Measurements from ENCODE around the gene GLIS1.
"Not testable (repeated sequence)": the region's sequence is repeated elsewhere in the genome, so short reads cannot be mapped to it uniquely, and the experiment has no call there.

GLIS1 gene

GRCh38 chr1:53647915-53648314 lies 91.0 kb downstream of the GLIS1 start:
- DNase-seq = not testable (repeated sequence)

- no peak for DNase-seq
Measured at GRCh38 chr1:53646732-53647131, 92.2 kb downstream of the GLIS1 start.

GRCh38 chr1:53645690-53646078 lies 93.3 kb downstream of the GLIS1 start:
- no peak for DNase-seq

- no peak for DNase-seq
Measured at GRCh38 chr1:53644909-53645689, 93.9 kb downstream of the GLIS1 start.

- no peak for DNase-seq
Measured at GRCh38 chr1:53644496-53644895, 94.5 kb downstream of the GLIS1 start.

- DNase-seq = no peak
Measured at GRCh38 chr1:53643881-53644390, 95.0 kb downstream of the GLIS1 start.

- no peak for DNase-seq
Measured at GRCh38 chr1:53643041-53643880, 95.7 kb downstream of the GLIS1 start.

- DNase-seq = no peak
Measured at GRCh38 chr1:53642607-53643006, 96.4 kb downstream of the GLIS1 start.

GRCh38 chr1:53642215-53642555 lies 96.8 kb downstream of the GLIS1 start:
- no peak for DNase-seq

- DNase-seq = no peak
Measured at GRCh38 chr1:53641481-53642214, 97.3 kb downstream of the GLIS1 start.

GRCh38 chr1:53640701-53641075 lies 98.3 kb downstream of the GLIS1 start:
- no peak for DNase-seq

GRCh38 chr1:53639996-53640700 lies 98.8 kb downstream of the GLIS1 start:
- DNase-seq = no peak

GRCh38 chr1:53639251-53639763 lies 99.7 kb downstream of the GLIS1 start:
- peak; percentile 13 for DNase-seq

- no peak for DNase-seq
Measured at GRCh38 chr1:53638360-53639035, 100.5 kb downstream of the GLIS1 start.

GRCh38 chr1:53637511-53638359 lies 101.2 kb downstream of the GLIS1 start:
- DNase-seq = no peak

GRCh38 chr1:53636621-53637171 lies 102.3 kb downstream of the GLIS1 start:
- DNase-seq = no peak

GRCh38 chr1:53634571-53634979 lies 104.4 kb downstream of the GLIS1 start:
- DNase-seq = no peak

- no peak for DNase-seq
Measured at GRCh38 chr1:53633073-53633704, 105.8 kb downstream of the GLIS1 start.

GRCh38 chr1:53631622-53632310 lies 107.2 kb downstream of the GLIS1 start:
- no peak for DNase-seq
